GM18520 (cell line): ENCODE measurements around the gene ANO3.

Experiments
- ATAC-seq: cut with Tn5 transposase; IDR thresholded peaks from one replicate; pipeline ENCODE4 v1.9.1; 2021; ENCODE audit not compliant: unreplicated experiment

Gene ANO3

DNA sequence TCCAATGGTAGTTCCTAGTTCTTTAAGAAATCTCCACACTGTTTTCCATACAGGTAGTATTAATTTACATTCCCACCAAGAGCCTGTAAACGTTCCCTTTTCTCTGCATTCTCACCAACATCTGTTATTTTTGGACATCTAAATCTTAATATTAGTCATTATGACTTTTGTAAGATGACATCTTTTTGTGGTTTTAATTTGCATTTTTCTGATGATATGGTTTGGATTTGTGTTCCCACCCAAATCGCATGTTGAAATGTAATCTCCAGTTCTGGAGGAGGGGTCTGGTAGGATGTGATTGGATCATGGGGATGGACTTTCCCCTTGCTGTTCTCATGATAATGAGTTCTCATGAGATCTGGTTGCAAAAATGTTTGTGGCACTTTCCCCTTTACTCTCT is 151.2 kb downstream of the ANO3 start:
- no peak for ATAC-seq

DNA sequence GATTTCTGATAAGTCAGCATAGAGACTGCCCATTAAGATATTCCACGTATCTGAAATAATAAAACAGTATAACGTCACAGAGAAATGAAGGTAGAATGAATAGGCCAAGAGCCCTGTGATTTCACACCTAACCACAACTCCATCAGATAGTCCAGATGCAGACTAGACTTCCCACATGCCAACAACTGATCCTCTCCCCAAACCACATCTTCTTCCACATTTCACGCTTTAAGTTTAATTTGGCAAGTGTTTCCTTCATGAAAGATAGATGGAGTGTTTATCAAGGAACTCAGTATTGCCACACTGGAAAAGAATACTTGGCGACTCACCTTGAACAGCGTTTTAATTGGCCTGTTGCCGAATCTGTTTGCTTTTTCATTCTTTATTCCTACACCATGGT is 158.6 kb downstream of the ANO3 start:
- no peak for ATAC-seq

DNA sequence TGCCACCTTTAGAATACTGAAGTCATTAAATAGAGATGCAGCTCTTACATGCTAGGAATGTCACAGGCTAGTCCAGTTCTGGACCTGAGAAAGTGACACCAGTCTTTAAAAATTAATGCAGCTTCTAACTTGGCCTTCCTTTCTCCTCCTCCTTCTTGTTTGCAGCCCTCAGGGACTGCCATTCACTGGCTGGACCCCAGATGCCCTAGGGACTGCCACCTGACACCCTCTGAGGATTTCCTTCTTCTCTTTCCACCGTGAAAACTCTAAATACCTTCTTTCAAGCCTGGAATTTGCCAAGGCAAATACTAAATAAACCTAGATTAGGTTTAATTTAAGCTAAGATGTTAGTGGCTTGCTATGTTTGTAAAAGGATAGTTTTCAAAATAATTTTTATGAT is 161.7 kb downstream of the ANO3 start:
- no peak for ATAC-seq

GRCh38 chr11:26507229-26507628 is 175.3 kb downstream of the ANO3 start:
- ATAC-seq, result no peak

- no peak for ATAC-seq
These were observed 178.2 kb downstream of the ANO3 start for GRCh38 chr11:26510164-26510563.

- no peak for ATAC-seq
These were observed 178.8 kb downstream of the ANO3 start for GRCh38 chr11:26510756-26511155.

GRCh38 chr11:26512196-26512595 is 180.3 kb downstream of the ANO3 start:
- no peak for ATAC-seq

- no peak for ATAC-seq
These were observed 187.5 kb downstream of the ANO3 start for GRCh38 chr11:26519469-26519868.

- ATAC-seq, result no peak
These were observed 191.1 kb downstream of the ANO3 start for GRCh38 chr11:26522912-26523610.

DNA sequence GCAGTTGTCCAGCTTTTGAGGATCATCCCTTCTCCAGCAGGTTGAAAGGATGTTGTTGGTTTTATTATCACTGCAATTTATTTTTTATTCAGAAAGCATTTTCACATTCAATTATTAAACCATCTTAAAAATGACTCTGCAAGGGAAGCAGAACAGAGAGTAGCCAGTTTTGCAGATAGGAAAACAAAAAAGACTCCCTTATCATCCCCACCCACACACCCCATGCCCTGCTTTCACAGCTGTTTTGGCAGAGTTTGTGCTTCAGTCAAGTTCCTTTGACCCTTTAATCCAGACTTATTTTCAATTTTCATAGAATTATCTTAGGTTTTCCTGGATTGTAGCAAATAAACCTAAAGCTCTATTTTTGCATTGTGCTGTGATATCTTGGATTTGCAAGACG is 195.8 kb downstream of the ANO3 start:
- no peak for ATAC-seq

DNA sequence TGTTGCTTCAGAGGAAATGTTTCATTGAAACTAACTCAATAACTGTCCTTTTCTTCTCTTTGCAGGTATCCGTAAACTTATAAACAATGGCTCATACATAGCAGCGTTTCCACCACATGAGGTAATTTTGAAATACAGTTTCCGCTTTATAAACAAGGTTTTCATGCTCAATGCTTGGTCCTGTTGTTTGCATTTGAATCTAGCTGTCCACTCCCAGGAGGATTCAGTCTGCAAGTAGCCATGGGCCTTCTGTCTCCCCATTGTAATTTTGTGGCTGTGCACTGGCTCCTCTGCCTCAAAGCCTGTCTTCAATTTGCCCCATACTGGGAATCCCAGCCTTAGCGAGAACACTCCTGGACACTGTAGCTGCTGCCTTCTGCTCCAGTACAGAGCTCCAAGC is 205.4 kb downstream of the ANO3 start:
- ATAC-seq, result no peak

GRCh38 chr11:26539517-26539916 is 207.6 kb downstream of the ANO3 start:
- ATAC-seq, result no peak

DNA sequence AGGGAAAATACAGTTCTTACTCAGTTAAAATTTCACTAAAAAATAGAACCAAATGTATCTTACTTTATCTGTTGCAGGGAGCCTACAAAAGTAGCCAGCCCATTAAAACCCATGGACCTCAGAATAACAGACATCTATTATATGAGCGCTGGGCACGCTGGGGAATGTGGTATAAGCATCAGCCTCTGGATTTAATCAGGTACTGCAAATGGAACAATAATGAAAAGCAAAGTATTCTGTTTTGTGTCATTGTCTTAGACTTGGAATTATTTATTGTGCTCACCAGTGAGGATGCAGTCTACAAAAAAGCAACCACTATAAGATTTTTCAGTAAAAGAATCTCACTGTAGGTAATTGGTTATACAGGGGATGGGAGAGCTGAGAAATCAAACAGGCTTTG is 209.9 kb downstream of the ANO3 start:
- no peak for ATAC-seq

GRCh38 chr11:26549176-26549575 is 217.2 kb downstream of the ANO3 start:
- ATAC-seq, result no peak

DNA sequence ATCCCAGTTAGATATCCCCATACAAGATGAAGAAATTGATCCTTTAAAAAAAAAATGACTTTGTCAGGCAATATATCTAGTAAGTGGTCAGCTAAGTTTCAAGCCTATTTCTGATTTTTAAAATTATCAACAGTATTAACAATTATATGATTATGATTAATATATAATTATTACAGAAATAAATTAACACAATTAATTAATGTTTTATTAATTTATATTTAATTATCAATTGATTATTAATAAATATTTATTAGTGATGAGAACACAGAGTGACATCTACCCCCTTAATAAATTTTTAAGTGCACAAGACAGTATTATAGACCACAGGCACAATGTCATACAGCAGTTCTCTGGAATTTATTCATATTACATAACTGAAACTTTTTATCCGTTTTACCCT is 218.1 kb downstream of the ANO3 start:
- ATAC-seq, result no peak

- no peak for ATAC-seq
These were observed 219.4 kb downstream of the ANO3 start for GRCh38 chr11:26551186-26551801.

GRCh38 chr11:26553182-26553581 is 221.3 kb downstream of the ANO3 start:
- ATAC-seq, result no peak

GRCh38 chr11:26554455-26554854 is 222.5 kb downstream of the ANO3 start:
- no peak for ATAC-seq

DNA sequence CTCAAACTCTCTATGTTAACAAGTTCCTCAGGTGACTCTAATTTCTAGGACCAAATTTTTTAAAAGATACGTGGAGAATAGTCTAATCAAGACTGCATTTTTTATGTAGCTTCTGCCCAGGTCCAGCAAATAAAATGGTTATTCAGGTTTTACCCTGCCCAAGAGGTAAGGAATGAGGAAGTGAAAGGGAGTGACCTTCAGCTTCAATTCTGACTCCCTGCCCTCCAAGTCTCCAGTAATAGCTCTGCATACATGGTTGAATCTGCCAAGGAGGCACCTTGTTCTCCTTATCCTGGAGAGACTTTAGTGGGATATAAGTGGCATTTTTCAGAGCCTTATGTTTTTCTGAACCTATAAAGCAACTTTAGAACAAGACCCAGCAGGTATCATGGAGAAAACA is 224.7 kb downstream of the ANO3 start:
- ATAC-seq, result no peak

DNA sequence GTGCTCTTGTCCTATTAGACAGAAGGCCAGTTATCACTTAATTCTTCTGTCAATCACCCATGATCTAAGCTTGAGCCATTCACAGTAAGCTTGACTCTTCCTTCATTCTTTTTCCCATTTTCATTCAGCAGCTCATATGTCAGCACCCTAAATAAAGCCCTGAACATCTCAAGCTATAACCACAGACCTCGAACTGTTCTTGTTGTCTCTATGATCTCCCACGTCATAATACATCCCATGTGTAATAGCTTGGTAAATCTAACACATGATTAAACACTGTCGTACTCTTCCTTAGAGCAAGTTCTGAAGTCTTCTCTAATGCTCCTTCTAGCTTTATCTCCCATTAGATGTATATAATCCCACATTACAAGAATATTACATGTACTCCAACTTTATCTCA is 225.7 kb downstream of the ANO3 start:
- no peak for ATAC-seq

DNA sequence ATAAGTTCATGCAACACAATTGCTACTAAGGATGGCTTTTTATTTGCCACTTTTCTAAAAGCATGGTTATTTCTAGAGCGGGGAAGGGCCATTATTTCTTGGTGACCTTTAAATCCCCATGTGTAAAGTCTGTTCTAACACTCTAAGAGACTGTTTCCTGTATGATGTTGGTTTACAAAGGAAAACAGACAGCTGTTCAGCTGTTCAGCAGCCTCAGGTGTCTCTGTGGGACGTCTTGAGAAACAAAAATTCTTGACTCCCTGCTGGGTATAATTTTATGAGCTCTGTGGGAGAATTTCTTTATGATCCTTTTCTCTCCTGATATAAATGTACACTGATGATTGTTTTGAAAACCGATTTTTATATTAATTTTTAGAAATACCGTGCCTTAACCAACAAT is 226.3 kb downstream of the ANO3 start:
- ATAC-seq, result no peak

DNA sequence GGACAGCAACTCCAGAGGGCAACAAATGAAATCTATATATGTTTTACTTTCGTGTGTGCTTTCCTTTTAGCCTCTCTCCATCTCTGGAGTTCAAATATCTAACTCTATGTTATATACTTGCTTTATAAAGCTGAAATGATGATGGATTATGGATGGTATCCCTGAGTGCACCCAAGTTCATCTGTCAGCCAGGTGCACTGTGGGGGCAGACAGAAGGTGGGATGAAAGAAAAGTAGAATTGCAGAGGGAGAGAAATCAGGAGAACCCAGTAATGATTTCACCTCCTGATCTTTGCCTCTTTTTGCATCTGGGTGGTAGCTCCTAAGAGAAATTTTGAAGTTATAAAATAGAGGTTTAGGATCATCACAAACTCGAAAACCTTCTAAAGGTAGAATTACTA is 237.7 kb downstream of the ANO3 start:
- no peak for ATAC-seq
